GM21737 (cell line): ENCODE measurements around the gene PCF11.

Source experiments
- ATAC-seq: cut with Tn5 transposase; IDR thresholded peaks from one replicate; pipeline ENCODE4 v1.9.1; 2021; ENCODE audit warnings: mild to moderate bottlenecking, moderate library complexity; ENCODE audit not compliant: unreplicated experiment

PCF11 gene

DNA sequence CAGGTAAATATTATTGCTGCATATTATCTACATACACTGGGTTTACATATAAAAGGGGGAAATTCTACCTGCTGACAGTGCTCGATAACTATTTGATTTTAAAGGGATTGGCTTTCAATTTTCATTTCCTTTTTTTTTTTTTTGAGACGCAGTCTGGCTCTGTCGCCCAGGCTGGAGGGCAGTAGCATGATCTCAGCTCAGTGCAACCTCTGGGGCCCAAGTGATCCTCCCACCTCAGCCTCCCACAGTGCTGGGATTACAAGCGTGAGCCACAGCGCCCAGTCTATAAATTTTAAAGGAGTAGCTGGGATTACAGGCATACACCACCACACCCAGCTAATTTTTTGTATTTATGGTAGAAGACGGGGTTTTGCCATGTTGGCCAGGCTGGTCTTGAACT is 3.2 kb upstream of the PCF11 start:
- ATAC-seq, result no peak

DNA sequence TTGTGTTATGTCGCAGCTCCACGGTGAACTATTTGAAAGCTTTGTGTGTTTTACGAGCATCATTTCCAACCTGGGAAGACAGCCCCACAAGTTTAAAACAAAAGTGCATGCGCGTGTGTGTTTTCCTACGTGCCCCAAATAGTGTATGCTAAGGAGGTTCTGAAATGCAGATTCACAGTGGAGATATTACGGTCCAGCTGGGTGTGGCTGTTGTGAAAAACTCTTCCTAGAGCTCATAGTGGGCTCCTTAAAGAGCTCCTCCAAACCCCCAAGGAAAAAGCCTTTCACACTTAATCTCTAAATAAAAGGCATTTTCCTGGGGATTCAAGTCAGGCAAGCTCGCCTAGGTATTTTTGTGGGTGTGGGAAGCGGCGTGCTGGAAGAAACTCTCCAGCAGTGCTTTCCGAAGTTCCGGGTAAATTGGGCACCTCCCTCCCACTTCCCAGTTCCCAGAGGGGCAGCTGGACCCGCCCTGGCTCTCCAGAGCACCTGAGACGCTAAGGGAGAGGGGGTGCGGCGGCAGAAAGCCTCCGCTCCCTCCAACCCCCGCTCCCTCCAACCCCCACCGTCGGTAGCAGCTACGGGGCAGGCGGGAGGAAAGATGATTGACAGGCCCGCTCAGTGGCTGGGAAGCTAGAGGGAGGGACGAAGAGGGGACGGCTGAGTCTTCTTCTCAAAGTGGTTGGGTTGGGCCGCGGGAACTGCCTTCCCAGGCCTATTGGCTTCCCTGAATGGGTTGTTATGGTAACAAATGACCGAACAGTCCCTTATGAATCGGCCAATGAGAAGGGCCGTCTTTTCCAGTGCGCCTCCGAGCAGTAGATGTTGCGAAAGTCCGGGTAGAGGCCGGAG is 561 bp upstream of the PCF11 start:
- peak; percentile 93 for ATAC-seq

GRCh38 chr11:83157594-83158356 is 844 bp downstream of the PCF11 start:
- ATAC-seq, result no peak

- ATAC-seq, result no peak
These were observed 1.4 kb downstream of the PCF11 start for GRCh38 chr11:83158357-83158786.

DNA sequence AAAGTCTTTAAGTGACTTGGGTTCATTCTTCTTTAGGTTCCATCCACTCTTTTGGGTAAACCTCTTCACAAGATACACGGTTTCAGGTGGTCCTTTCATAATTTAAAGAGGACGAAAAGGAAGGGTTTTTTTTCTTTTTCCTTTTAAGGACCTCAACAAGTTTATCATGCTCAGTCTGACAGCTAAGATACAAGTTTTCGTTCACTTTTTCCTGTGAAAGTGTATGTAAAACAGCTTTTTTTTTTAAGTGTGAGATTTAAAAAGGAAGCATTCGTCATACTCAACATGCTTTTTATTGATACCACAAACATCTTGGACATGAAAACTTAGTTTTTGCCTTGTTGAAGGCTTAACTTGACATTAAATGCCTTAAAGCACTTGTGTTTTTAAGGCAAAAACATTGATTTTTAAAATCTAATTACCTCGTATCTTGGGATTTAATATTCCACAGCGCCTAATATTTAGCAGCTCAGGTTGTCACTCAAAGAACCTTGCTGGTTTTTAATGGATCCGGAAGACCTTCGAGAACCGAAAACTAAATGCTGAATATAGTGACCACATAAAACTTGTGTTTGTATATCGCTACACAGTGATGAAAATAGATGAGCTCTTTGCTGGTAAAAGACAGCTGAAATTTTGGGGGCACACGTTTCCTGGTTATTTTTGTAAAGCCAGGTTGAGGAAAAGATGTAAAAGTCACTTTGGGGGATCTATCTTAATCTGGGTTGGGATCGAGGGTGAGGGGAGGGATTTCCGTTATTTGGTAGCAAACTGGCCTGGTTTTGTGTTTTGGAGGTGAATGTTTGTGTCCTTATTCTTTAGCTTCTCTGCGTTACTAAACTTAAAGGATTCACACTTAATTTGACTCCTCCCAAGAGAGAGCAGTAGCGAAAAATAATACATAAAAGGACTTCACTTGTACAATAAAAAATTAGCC is 2.3 kb downstream of the PCF11 start:
- no peak for ATAC-seq

- no peak for ATAC-seq
These were observed 3.3 kb downstream of the PCF11 start for GRCh38 chr11:83159902-83160865.

GRCh38 chr11:83161610-83162199 is 4.8 kb downstream of the PCF11 start:
- ATAC-seq, result no peak

DNA sequence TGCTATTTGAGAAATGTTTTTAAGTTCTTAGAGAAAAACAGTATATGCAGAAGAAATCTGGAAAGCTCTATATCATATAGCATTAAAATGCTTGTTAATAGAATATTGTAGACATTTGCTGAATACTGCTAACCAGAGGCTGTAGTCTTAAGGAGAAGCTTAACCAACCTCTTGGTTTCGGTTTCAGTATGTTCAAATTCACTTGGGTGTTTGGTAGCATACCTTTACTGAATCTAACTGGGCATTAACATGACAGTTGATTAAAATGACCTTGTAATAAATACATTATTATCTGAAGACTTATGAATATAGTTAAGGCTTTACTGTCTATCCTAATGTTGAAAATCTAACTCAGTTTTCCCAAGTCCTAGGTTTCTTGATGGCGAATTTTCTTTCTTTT is 5.4 kb downstream of the PCF11 start:
- peak; percentile 41 for ATAC-seq

- ATAC-seq, result no peak
These were observed 9.4 kb downstream of the PCF11 start for GRCh38 chr11:83166193-83166866.

DNA sequence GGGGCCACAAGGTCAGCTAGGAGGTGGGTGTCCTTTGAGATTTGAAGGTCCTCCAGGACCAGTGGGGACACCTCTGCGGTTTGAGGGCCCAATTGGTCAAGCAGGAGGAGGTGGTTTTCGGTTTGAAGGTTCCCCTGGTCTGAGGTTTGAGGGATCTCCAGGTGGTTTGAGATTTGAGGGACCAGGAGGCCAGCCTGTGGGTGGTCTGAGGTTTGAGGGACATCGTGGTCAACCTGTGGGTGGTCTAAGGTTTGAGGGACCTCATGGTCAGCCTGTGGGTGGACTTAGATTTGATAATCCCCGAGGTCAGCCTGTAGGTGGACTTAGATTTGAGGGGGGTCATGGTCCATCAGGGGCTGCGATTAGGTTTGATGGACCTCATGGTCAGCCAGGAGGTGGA is 11.8 kb downstream of the PCF11 start:
- no peak for ATAC-seq

GRCh38 chr11:83170865-83171264 is 13.9 kb downstream of the PCF11 start:
- ATAC-seq, result no peak

DNA sequence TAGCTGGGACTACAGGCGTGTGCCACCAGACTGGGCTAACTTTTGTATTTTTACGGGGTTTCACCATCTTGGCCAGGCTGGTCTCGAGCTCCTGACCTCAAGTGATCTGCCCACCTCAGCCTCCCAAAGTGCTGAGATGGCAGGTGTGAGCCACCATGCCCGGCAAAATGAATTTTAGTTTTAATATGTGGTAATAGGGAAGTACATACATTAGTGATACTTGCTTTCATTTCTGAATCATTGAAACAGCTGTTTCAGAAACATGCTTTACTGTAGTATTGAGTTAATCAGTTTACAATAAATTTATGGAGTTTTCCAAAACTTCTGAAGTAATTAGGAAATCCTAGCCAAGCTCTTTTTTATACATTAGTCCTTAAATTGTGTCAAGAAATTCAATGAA is 15.6 kb downstream of the PCF11 start:
- ATAC-seq, result no peak

- ATAC-seq, result no peak
These were observed 17.1 kb downstream of the PCF11 start for GRCh38 chr11:83174008-83174407.

- ATAC-seq, result no peak
These were observed 18.9 kb downstream of the PCF11 start for GRCh38 chr11:83175815-83176214.

GRCh38 chr11:83181815-83182214 is 24.9 kb downstream of the PCF11 start:
- no peak for ATAC-seq

DNA sequence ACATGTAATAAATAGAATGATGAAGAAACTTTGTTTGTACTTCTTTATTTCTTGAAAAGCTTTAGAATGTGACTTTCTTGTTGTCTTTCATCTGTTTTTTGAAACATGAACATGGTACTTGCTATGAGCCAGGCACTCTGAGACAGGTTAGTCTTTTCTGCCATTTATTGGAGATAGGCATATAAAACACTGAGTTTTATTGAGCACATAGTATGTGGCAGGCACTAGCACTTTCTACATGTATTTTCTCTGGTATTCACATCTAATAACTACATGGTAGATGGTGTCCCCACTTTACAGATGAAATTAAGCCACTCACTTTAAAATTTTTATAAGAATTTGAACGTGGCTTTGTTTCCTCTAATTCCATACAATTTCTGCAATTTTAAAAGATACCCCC is 28.8 kb downstream of the PCF11 start:
- no peak for ATAC-seq

DNA sequence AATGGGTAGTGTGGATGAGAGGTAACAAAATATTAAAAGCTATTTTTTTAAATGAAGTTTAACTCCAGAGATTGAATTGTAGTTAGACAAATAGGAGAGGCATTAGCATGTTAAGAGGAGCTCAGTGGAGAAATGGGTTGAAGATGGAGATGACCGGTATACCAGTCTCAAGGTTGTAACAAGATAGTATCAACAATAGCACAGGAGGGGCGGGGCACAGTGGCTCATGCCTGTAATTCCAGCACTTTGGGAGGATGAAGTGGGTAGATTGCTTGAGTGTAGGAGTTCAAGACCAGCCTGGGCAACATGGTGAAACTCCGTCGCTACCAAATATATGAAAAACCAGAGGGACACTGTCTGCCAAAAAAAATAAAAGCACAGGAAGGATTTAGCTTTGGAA is 30.5 kb downstream of the PCF11 start:
- no peak for ATAC-seq

- ATAC-seq, result no peak
These were observed 34.6 kb downstream of the PCF11 start for GRCh38 chr11:83191491-83191890.

DNA sequence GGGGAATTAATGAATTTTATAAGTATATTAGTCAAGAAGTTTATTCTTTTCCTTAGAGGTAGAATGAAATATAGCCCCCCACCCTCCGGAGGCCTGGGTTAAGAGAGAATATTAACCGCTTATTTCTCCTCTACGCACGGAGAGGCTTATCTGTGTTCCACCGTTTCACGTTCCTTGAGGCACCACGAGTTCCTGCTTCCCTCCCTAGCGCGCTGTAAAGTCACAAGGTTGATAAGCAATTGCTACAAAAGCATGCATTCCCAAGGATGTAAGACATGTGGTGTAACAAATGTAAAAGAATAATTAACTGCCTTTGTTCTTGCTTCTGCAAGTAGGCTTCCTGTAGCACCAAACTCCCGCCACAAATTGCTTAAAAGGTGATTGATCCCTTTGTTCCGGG is 35.1 kb downstream of the PCF11 start:
- ATAC-seq, result no peak
